Eye (tissue), 1 donor: ENCODE results near the gene SULF2.
"Not testable (repeated sequence)": the region's sequence is repeated elsewhere in the genome, so short reads cannot be mapped to it uniquely, and the experiment has no call there.

Experiments used
- DNase-seq: peaks from one replicate; pipeline ENCODE4 v3.0.0-alpha.2; 2015

The SULF2 gene

GRCh38 chr20:47804224-47804825 lies 19.0 kb upstream of the SULF2 start:
- DNase-seq: not testable (repeated sequence)

- no peak for DNase-seq
These were observed 17.7 kb upstream of the SULF2 start for GRCh38 chr20:47802975-47803374.

- DNase-seq: no peak
These were observed 17.1 kb upstream of the SULF2 start for GRCh38 chr20:47802226-47802920.

GRCh38 chr20:47801759-47802158 lies 16.5 kb upstream of the SULF2 start:
- no peak for DNase-seq

- no peak for DNase-seq
These were observed 15.8 kb upstream of the SULF2 start for GRCh38 chr20:47801079-47801478.

- DNase-seq: no peak
These were observed 15.3 kb upstream of the SULF2 start for GRCh38 chr20:47800623-47801022.

- no peak for DNase-seq
These were observed 13.9 kb upstream of the SULF2 start for GRCh38 chr20:47799116-47799715.

- DNase-seq: no peak
These were observed 11.7 kb upstream of the SULF2 start for GRCh38 chr20:47796971-47797370.

- no peak for DNase-seq
These were observed 10.1 kb upstream of the SULF2 start for GRCh38 chr20:47795214-47795907.

- DNase-seq: not testable (repeated sequence)
These were observed 9.0 kb upstream of the SULF2 start for GRCh38 chr20:47794264-47794663.

GRCh38 chr20:47792021-47792618 lies 6.8 kb upstream of the SULF2 start:
- peak; percentile 65 for DNase-seq

GRCh38 chr20:47791084-47791599 lies 5.9 kb upstream of the SULF2 start:
- DNase-seq: no peak

GRCh38 chr20:47790580-47790965 lies 5.3 kb upstream of the SULF2 start:
- DNase-seq: no peak

GRCh38 chr20:47789764-47790579 lies 4.7 kb upstream of the SULF2 start:
- no peak for DNase-seq

GRCh38 chr20:47789081-47789763 lies 3.9 kb upstream of the SULF2 start:
- DNase-seq: no peak

- no peak for DNase-seq
These were observed 3.4 kb upstream of the SULF2 start for GRCh38 chr20:47788741-47789080.

- DNase-seq: no peak
These were observed 1.5 kb upstream of the SULF2 start for GRCh38 chr20:47786765-47787107.

- DNase-seq: peak; percentile 96
These were observed 828 bp upstream of the SULF2 start for GRCh38 chr20:47785854-47786764.

- peak; percentile 87 for DNase-seq
These were observed 526 bp downstream of the SULF2 start for GRCh38 chr20:47784599-47785310.
